B cell (primary cell): Measurements from ENCODE around the gene MFSD12. TPM values are rescaled to one million over a fixed set of nuclear protein-coding genes. Genes with fewer than 3 reads are reported as not detected.

Experiments used
- ATAC-seq: fragments of 200-7000 bp; cut with Tn5 transposase; one replicate; pipeline ENCODE4 v1.10.0; 2021; ENCODE audit warnings: low read depth, mild to moderate bottlenecking, moderate number of reproducible peaks, moderate library complexity
- CTCF ChIA-PET: fragments of 350-600 bp; sonication (Branson Sonifier 250); formaldehyde crosslinking; loops from one replicate; lab custom pipeline; 2021; ENCODE audit warnings: antibody characterized with exemption, inconsistent platforms; lab: Charles Lee
- POLR2A ChIA-PET: fragments of 350-600 bp; sonication (Branson Sonifier 250); formaldehyde crosslinking; loops from one replicate; lab custom pipeline; 2021; ENCODE audit warnings: antibody characterized with exemption; lab: Charles Lee
- DNase-seq: peaks from one replicate; pipeline ENCODE4 v3.0.0; 2013
- H2AFZ ChIP-seq: 2 replicates; pipeline ENCODE4 v1.6.1; 2012; ENCODE audit warnings: mild to moderate bottlenecking, low read depth, low read length; ENCODE audit not compliant: insufficient read depth, poor library complexity, severe bottlenecking
- H3K27ac ChIP-seq, 2 donors: 1 replicate in 1 of 2; 2 replicates in 1 of 2; pipeline ENCODE4 v1.5.1; 2012 to 2013; ENCODE audit warnings: low read length in 2 of 2, mild to moderate bottlenecking in 2 of 2, moderate library complexity in 1 of 2
- H3K27me3 ChIP-seq, 4 experiments: fragments of 200-600 bp in 1 of 4; sonication (generic) in 1 of 4; replicated peaks in 1 of 4; 1 replicate in 2 of 4; 2 replicates in 2 of 4; pipeline versions ENCODE4 v1.6.1 to v1.7.0; 2013 to 2016; ENCODE audit warnings: low read length in 3 of 4, mild to moderate bottlenecking in 2 of 4, mixed read lengths in 1 of 4, moderate library complexity in 1 of 4; ENCODE audit not compliant: insufficient read depth in 4 of 4, control insufficient read depth in 3 of 4; ENCODE audit errors: control extremely low read depth in 1 of 4
- H3K36me3 ChIP-seq, 2 experiments: replicated peaks in 1 of 2; 1 replicate in 1 of 2; 2 replicates in 1 of 2; pipeline versions ENCODE4 v1.6.1 to v1.7.1; 2013; ENCODE audit warnings: low read length in 1 of 2; ENCODE audit not compliant: insufficient read depth in 2 of 2, control insufficient read depth in 1 of 2; ENCODE audit errors: control extremely low read depth in 1 of 2, extremely low read depth in 1 of 2
- H3K4me1 ChIP-seq, 2 donors: fragments of 200-600 bp in 1 of 2; sonication (generic) in 1 of 2; 1 replicate in 1 of 2; 2 replicates in 1 of 2; pipeline versions ENCODE4 v1.5.1 to v1.6.1; 2013 to 2017; ENCODE audit warnings: low read length in 2 of 2; ENCODE audit not compliant: control insufficient read depth in 2 of 2, insufficient read depth in 2 of 2
- H3K4me2 ChIP-seq: replicated peaks from 2 replicates; pipeline ENCODE3; 2012; ENCODE audit warnings: mild to moderate bottlenecking, low read depth, low read length; ENCODE audit not compliant: poor library complexity, severe bottlenecking
- H3K4me3 ChIP-seq, 5 experiments: fragments of 200-600 bp in 1 of 5; sonication (generic) in 1 of 5; 1 replicate in 3 of 5; 2 replicates in 2 of 5; pipeline versions ENCODE4 v1.5.1 to v1.7.0; 2011 to 2016; ENCODE audit warnings: low read length in 4 of 5, mild to moderate bottlenecking in 4 of 5, low read depth in 2 of 5, control low read depth in 1 of 5, moderate library complexity in 1 of 5; ENCODE audit not compliant: insufficient read depth in 1 of 5; ENCODE audit errors: control extremely low read depth in 1 of 5, extremely low read depth in 1 of 5
- H3K79me2 ChIP-seq: fragments of 200-600 bp; sonication (generic); one replicate; pipeline ENCODE4 v1.6.0; 2016; ENCODE audit warnings: low read length; ENCODE audit not compliant: control insufficient read depth, insufficient read depth
- H3K9ac ChIP-seq: fragments of 200-600 bp; sonication (generic); 2 replicates; pipeline ENCODE4 v1.6.1; 2017; ENCODE audit warnings: mild to moderate bottlenecking, low read length, moderate library complexity
- H3K9me3 ChIP-seq, 3 donors: one replicate each; pipeline versions ENCODE4 v1.6.1 to v1.7.1; 2013; ENCODE audit warnings: low read length in 2 of 3; ENCODE audit not compliant: control insufficient read depth in 2 of 3, insufficient read depth in 1 of 3; ENCODE audit errors: control extremely low read depth in 1 of 3
- H4K20me1 ChIP-seq: 2 replicates; pipeline ENCODE4 v1.6.0; 2012; ENCODE audit warnings: mild to moderate bottlenecking, low read length; ENCODE audit not compliant: insufficient read depth, control insufficient read depth, poor library complexity, severe bottlenecking
- H3K27ac Mint-ChIP-seq: one replicate; pipeline ENCODE4 v1.8.0; 2021; ENCODE audit warnings: mixed read lengths
- H3K27me3 Mint-ChIP-seq: one replicate; pipeline ENCODE4 v1.8.0; 2021; ENCODE audit warnings: mixed read lengths
- H3K4me1 Mint-ChIP-seq: one replicate; pipeline ENCODE4 v1.8.0; 2021; ENCODE audit warnings: mixed read lengths
- H3K4me3 Mint-ChIP-seq: one replicate; pipeline ENCODE4 v1.8.0; 2021; ENCODE audit warnings: mixed read lengths
- H3K9me3 Mint-ChIP-seq: one replicate; pipeline ENCODE4 v1.8.0; 2022; ENCODE audit warnings: mixed read lengths; ENCODE audit not compliant: insufficient read depth
- EZH2 ChIP-seq: IDR thresholded peaks from 2 replicates; pipeline ENCODE4 v1.6.1; 2012; ENCODE audit warnings: borderline replicate concordance, low read depth, mild to moderate bottlenecking, moderate library complexity, low read length; ENCODE audit not compliant: insufficient read depth, poor library complexity, severe bottlenecking
- WGBS: methylation state at CpG from one replicate; pipeline ENCODE4 v1.1.5; 2013; ENCODE audit warnings: missing lambda C conversion rate; ENCODE audit not compliant: insufficient coverage; 5-methylcytosine and 5-hydroxymethylcytosine counted together
- intact Hi-C: fragments of 100-400 bp; cut with micrococcal nuclease; formaldehyde crosslinking; loops from one replicate; pipeline ENCODE4 v1.10.0; 2022
- polyA plus RNA-seq: library from polyadenylated mRNA; depleted of rRNA; stranded (reverse); fragments of >200 nt; gene quantifications from 2 replicates; pipeline ENCODE4 v1.2.3, GENCODE V29; 2012
- total RNA-seq, 2 donors: library from RNA; stranded (reverse); fragments of 120-200 nt in 1 of 2; gene quantifications; 1 replicate in 1 of 2; 2 replicates in 1 of 2; pipeline versions ENCODE4 v1.2.3 to v1.2.4, GENCODE V29; 2013 to 2022
- TF ChIP-seq, protein P1 (sequence below): fragments of 200-600 bp; IDR thresholded peaks from one replicate; pipeline ENCODE4 v1.8.0; 2022; ENCODE audit warnings: antibody characterized with exemption, mild to moderate bottlenecking

The MFSD12 gene
- total and polyA plus RNA-seq, 2 donors (not counting 1 experiment from before 2014, with no cell fraction given): 100 to 154 TPM

DNA sequence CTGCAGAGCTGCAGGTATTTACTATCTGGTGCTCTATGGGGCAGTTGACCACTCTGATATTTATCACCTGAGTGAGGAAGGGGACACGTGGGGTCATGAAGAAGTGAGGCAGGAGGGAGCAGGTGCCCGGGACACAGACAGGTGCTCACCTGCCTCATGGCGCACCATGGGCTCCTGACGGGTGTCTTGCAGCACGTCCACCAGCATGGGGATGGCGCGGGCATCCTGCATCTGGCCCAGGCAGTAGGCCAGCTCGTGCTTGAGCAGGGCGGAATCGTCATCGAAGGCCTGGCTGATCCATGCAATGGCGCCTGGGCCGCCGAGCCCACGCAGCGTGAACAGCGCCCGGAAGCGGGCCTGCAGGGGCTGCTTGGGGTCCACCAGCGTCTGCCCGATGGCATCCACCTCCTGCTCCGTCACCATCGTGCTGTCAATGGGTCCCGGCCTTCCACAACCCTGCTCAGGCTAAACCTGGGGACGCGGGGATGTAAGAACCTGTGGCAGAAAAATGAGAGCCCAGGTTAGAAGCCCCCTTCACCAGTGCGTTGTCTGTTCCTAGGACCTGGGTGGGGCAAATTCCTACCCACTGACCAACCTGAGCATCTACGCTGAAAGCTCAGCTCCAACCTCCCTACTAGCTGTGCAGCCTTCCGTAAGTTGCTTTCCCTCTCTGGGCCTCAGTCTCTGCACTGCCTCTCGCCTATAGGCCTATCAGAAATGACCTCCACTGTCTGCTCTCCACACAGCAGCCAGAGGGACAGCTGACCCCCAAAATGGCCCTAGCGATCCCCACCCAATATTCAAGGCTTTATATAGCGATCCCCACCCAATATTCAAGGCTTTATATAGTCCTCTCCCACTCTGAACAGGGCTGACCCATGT, 60.8 kb downstream of the MFSD12 start:
- no peak for DNase-seq
- H3K4me1 Mint-ChIP-seq: peaks cover 18% of the 10 kb centered on the region
- TF ChIP-seq, protein P1, sequence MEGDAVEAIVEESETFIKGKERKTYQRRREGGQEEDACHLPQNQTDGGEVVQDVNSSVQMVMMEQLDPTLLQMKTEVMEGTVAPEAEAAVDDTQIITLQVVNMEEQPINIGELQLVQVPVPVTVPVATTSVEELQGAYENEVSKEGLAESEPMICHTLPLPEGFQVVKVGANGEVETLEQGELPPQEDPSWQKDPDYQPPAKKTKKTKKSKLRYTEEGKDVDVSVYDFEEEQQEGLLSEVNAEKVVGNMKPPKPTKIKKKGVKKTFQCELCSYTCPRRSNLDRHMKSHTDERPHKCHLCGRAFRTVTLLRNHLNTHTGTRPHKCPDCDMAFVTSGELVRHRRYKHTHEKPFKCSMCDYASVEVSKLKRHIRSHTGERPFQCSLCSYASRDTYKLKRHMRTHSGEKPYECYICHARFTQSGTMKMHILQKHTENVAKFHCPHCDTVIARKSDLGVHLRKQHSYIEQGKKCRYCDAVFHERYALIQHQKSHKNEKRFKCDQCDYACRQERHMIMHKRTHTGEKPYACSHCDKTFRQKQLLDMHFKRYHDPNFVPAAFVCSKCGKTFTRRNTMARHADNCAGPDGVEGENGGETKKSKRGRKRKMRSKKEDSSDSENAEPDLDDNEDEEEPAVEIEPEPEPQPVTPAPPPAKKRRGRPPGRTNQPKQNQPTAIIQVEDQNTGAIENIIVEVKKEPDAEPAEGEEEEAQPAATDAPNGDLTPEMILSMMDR: no peak
- TF ChIP-seq EZH2: no peak
- no peak overlapping the region for H2AFZ ChIP-seq
- H3K36me3 ChIP-seq: peaks cover 0 to 31% of the 10 kb centered on the region in 2 experiments
- H3K4me3 Mint-ChIP-seq: no peak overlapping the region
- ATAC-seq: no peak
- H3K27ac Mint-ChIP-seq: no peak overlapping the region
- no peaks in the 10 kb centered on the region for H3K9me3 ChIP-seq
- no peak overlapping the region for H3K9ac ChIP-seq
- H3K4me1 ChIP-seq: peaks cover 10 to 15% of the 10 kb centered on the region in 2 donors
- intact Hi-C loops: no loop called here
- H3K27me3 Mint-ChIP-seq: no peaks in the 10 kb centered on the region
- no peaks in the 10 kb centered on the region for H3K9me3 Mint-ChIP-seq
- peaks cover 36% of the 10 kb centered on the region for H3K79me2 ChIP-seq
- 96% methylated on average over 31 of the region's 32 CpGs for WGBS
- no peaks in the 10 kb centered on the region for H3K27me3 ChIP-seq
- no peak overlapping the region for H3K27ac ChIP-seq
- POLR2A ChIA-PET: no interaction called here
- H4K20me1 ChIP-seq: no peaks in the 10 kb centered on the region
- CTCF ChIA-PET: no interaction called here
- no peak overlapping the region for H3K4me2 ChIP-seq
- no peak overlapping the region for H3K4me3 ChIP-seq

DNA sequence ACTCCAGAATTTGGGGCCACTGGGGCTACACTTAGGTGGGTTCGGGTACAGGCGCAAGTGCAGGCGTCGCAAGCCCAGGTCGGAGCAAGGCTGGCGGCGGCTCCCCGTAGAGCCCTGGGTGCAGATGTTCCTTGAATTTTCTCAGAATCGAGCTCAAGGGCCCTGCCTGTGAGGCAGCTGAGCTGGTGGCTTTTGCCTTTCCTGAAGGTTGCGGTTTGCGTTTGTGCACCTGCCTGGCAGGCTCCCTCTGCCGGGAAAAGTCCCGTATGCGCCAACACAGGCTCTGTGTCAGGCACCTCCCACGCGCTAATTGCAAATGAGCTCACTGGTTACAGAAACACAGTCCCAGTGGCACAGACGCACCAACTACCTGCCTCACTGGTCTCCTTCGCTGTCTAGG, 62.8 kb downstream of the MFSD12 start:
- Mint-ChIP-seq H3K4me1 (peaks cover 6% of the 10 kb centered on the region), H3K27ac (no peak overlapping the region), H3K9me3 (no peaks in the 10 kb centered on the region), H3K4me3 (no peak overlapping the region), H3K27me3 (no peaks in the 10 kb centered on the region)
- ChIA-PET POLR2A (no interaction called here), CTCF (interaction anchor here (0.5 to 1.2 kb wide), 3 partner anchors 9 to 102 kb away, joined by 3 to 4 read pairs (median 3); no protein-coding TSS in a partner anchor)
- Histone ChIP-seq H3K4me3 (no peak overlapping the region), H3K27ac (no peak overlapping the region), H4K20me1 (no peaks in the 10 kb centered on the region), H2AFZ (no peak overlapping the region), H3K27me3 (no peaks in the 10 kb centered on the region), H3K9me3 (no peaks in the 10 kb centered on the region), H3K4me1 (peaks cover under 1 to 4% of the 10 kb centered on the region in 2 donors), H3K9ac (no peak overlapping the region), H3K36me3 (peaks cover 0 to 34% of the 10 kb centered on the region in 2 experiments), H3K4me2 (no peak overlapping the region), H3K79me2 (peaks cover 27% of the 10 kb centered on the region)
- WGBS: 95% methylated on average over 18 of the region's 18 CpGs
- intact Hi-C loops: no loop called here
- no peak for TF ChIP-seq EZH2
- TF ChIP-seq, protein P1: no peak
- DNase-seq (no peak), ATAC-seq (no peak)
